GM12878 (cell line): ENCODE measurements around the gene CALHM2. TPM values are rescaled to one million over a fixed set of nuclear protein-coding genes. Genes with fewer than 3 reads are reported as not detected.
"Not testable (repeated sequence)": the region's sequence is repeated elsewhere in the genome, so short reads cannot be mapped to it uniquely, and the experiment has no call there.

Source experiments
- ATAC-seq: fragments of 200-7000 bp; cut with Tn5 transposase; 3 replicates; pipeline ENCODE4 v1.9.1; 2020; ENCODE audit warnings: mild to moderate bottlenecking, moderate library complexity
- BruUV-seq: library from RNA; stranded (reverse); fragments of 400-500 nt; replicated peaks from 2 replicates; lab custom pipeline; 2021; lab: Mats Ljungman, UMichigan
- CTCF ChIA-PET: fragments of 300-600 bp; sonication (Branson Sonifier 250); formaldehyde crosslinking; extraction: SDS; loops from one replicate; lab custom pipeline; 2021; ENCODE audit warnings: inconsistent platforms; lab: Yijun Ruan, JAX
- POLR2A ChIA-PET: fragments of 350-600 bp; formaldehyde crosslinking; extraction: SDS; loops from one replicate; lab custom pipeline; 2021; ENCODE audit warnings: inconsistent platforms; lab: Charles Lee
- RAD21 ChIA-PET: fragments of 300-600 bp; sonication (Branson Sonifier 250); formaldehyde crosslinking; loops from one replicate; lab custom pipeline; 2023; ENCODE audit warnings: antibody characterized with exemption; ENCODE audit not compliant: unreplicated experiment; lab: Charles Lee
- SMC1A ChIA-PET: fragments of 300-600 bp; sonication (Branson Sonifier 250); formaldehyde crosslinking; loops from one replicate; lab custom pipeline; 2023; ENCODE audit not compliant: unreplicated experiment, uncharacterized antibody; lab: Charles Lee
- DNase-seq: peaks from one replicate; pipeline ENCODE4 v3.0.0-alpha.2; 2011; ENCODE audit warnings: low read depth, low spot score
- FAIRE-seq: peaks from 3 replicates; lab custom pipeline; 2011; peaks lifted over from hg19 to GRCh38; lab: Jason Lieb, UNC
- H2AFZ ChIP-seq: 2 replicates; pipeline ENCODE4 v1.6.0; 2011; ENCODE audit warnings: low read depth, low read length, control low read depth; ENCODE audit not compliant: control insufficient read depth
- H3K27ac ChIP-seq: 2 replicates; pipeline ENCODE4 v1.5.1; 2011; ENCODE audit warnings: control low read depth; ENCODE audit not compliant: control insufficient read depth, insufficient read depth
- H3K27me3 ChIP-seq, 2 experiments: replicated peaks in 1 of 2; 2 replicates each; pipeline versions ENCODE4 v1.6.0 to v1.6.1; 2011; ENCODE audit warnings: low read length in 1 of 2; ENCODE audit not compliant: control insufficient read depth in 2 of 2, insufficient read depth in 2 of 2
- H3K36me3 ChIP-seq, 2 experiments: 2 replicates each; pipeline ENCODE4 v1.5.1; 2011; ENCODE audit warnings: low read length in 1 of 2; ENCODE audit not compliant: control insufficient read depth in 2 of 2, insufficient read depth in 2 of 2
- H3K4me1 ChIP-seq: 2 replicates; pipeline ENCODE4 v1.6.1; 2011; ENCODE audit warnings: mild to moderate bottlenecking, low read length, moderate library complexity, mixed read lengths; ENCODE audit not compliant: control insufficient read depth, insufficient read depth
- H3K4me2 ChIP-seq: 2 replicates; pipeline ENCODE4 v1.6.0; 2011; ENCODE audit warnings: control low read depth; ENCODE audit not compliant: control insufficient read depth, insufficient read depth
- H3K4me3 ChIP-seq: fragments of 200-600 bp; sonication (generic); 2 replicates; pipeline ENCODE4 v1.5.1; 2016
- H3K79me2 ChIP-seq: 2 replicates; pipeline ENCODE4 v1.6.0; 2011; ENCODE audit warnings: low read length; ENCODE audit not compliant: control insufficient read depth, insufficient read depth
- H3K9ac ChIP-seq: 2 replicates; pipeline ENCODE4 v1.8.0; 2011; ENCODE audit warnings: low read length, control low read depth, mixed read lengths; ENCODE audit not compliant: control insufficient read depth, insufficient read depth
- H3K9me3 ChIP-seq: replicated peaks from 3 replicates; pipeline ENCODE4 v1.5.1; 2011; ENCODE audit warnings: mild to moderate bottlenecking, low read length; ENCODE audit not compliant: control insufficient read depth, insufficient read depth
- H4K20me1 ChIP-seq: 2 replicates; pipeline ENCODE4 v1.6.0; 2011; ENCODE audit not compliant: control insufficient read depth, insufficient read depth
- WGBS: methylation state at CpG from one replicate; pipeline ENCODE4 v1.1.6; 2016; ENCODE audit warnings: low lambda C conversion rate; ENCODE audit not compliant: insufficient replicate concordance, insufficient coverage; ENCODE audit errors: missing lambda C conversion rate; 5-methylcytosine and 5-hydroxymethylcytosine counted together
- in situ Hi-C: fragments of 300-500 bp; cut with MboI; formaldehyde crosslinking; loops from 9 replicates; pipeline ENCODE4 v1.14.3; 2018; ENCODE audit warnings: mixed read lengths
- intact Hi-C: fragments of 100-400 bp; cut with micrococcal nuclease; formaldehyde crosslinking; loops from one replicate; pipeline ENCODE4 v1.14.2; 2022; ENCODE audit not compliant: unreplicated experiment
- polyA plus RNA-seq, 11 experiments: library from polyadenylated mRNA; depleted of rRNA in 4 of 11; unstranded in 6 of 11; stranded (reverse) in 5 of 11; fragments of >200 nt; fragmentation: Nextera tagmentation in 4 of 11; fragmentation: Illumina TruSeq in 1 of 11; extraction: Ambion mirVana in 4 of 11; extraction: Trizol in 1 of 11; gene quantifications; 1 replicate in 1 of 11; 2 replicates in 10 of 11; pipeline versions ENCODE4 v1.2.1 to v1.2.3, GENCODE V29; 2011 to 2016; ENCODE audit warnings: inconsistent platforms in 2 of 11, missing spikeins in 2 of 11, low read depth in 1 of 11
- total RNA-seq, 4 experiments: library from RNA; depleted of rRNA in 3 of 4; stranded (reverse); fragments of >200 nt in 3 of 4; fragmentation: Illumina TruSeq in 1 of 4; extraction: Trizol in 1 of 4; gene quantifications; 2 replicates each; pipeline versions ENCODE4 v1.2.1 to v1.2.3, GENCODE V29; 2013 to 2021
- TF ChIP-seq, protein P1 (sequence below): fragments of 450-650 bp; IDR thresholded peaks from 2 replicates; pipeline ENCODE4 v1.6.1; 2016; ENCODE audit warnings: mild to moderate bottlenecking

Gene CALHM2
- total and polyA plus RNA-seq, 10 of the 15 experiments (the other 5 are each of a cell fraction or from before 2014, with no cell fraction given): 0.60 to 23.7 (median 9.3) TPM

DNA sequence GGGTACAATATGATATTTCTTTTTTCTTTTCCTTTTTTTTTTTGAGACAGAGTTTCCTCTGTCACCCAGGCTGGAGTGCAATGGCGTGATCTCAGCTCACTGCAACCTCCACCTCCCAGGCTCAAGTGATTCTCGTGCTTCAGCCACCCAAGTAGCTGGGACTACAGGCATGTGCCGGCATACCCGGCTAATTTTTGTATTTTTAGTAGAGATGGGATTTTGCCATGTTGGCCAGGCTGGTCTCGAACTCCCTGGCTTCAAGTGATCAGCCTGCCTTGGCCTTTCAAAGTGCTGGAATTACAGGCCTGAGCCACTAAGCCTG is 35.1 kb downstream of the CALHM2 start:
- POLR2A ChIA-PET: interaction anchor here (0.7 to 1.0 kb wide), 2 partner anchors 60 to 67 kb away, joined by 3 read pairs; no protein-coding TSS in a partner anchor
- RAD21 ChIA-PET: interaction anchor here (1.0 to 7.6 kb wide), 10 partner anchors 10 to 269 kb away, joined by 3 to 66 read pairs (median 8); partner anchors contain the start of gene CALHM2
- CTCF ChIA-PET: interaction anchor here (0.7 to 8.0 kb wide), 21 partner anchors 10 to 269 kb away, joined by 3 to 195 read pairs (median 5); partner anchors contain the start of genes ATP5MK, CALHM1, CALHM2 and CALHM3
- in situ Hi-C loops (loop anchor here (5.0 kb wide), 1 partner anchor 60 kb away; the partner anchor contains the start of gene CALHM3), intact Hi-C loops (loop anchor here (1.0 to 10.0 kb wide), 2 partner anchors 68 to 178 kb away; no protein-coding TSS in a partner anchor)
- H2AFZ ChIP-seq, H3K79me2 ChIP-seq, H3K9me3 ChIP-seq, H3K4me3 ChIP-seq, FAIRE-seq, H3K27me3 ChIP-seq, H3K27ac ChIP-seq, H3K9ac ChIP-seq, H3K4me1 ChIP-seq, DNase-seq, H3K4me2 ChIP-seq, ATAC-seq, H4K20me1 ChIP-seq, BruUV-seq: not testable (repeated sequence)
- peaks cover 46 to 64% of the 10 kb centered on the region in 2 experiments for H3K36me3 ChIP-seq
- SMC1A ChIA-PET: interaction anchor here (0.6 to 5.3 kb wide), 17 partner anchors 9 to 1621 kb away, joined by 3 to 85 read pairs (median 6); partner anchors contain the start of genes ATP5MK, CALHM2, CALHM3 and PDCD11
- TF ChIP-seq, protein P1, sequence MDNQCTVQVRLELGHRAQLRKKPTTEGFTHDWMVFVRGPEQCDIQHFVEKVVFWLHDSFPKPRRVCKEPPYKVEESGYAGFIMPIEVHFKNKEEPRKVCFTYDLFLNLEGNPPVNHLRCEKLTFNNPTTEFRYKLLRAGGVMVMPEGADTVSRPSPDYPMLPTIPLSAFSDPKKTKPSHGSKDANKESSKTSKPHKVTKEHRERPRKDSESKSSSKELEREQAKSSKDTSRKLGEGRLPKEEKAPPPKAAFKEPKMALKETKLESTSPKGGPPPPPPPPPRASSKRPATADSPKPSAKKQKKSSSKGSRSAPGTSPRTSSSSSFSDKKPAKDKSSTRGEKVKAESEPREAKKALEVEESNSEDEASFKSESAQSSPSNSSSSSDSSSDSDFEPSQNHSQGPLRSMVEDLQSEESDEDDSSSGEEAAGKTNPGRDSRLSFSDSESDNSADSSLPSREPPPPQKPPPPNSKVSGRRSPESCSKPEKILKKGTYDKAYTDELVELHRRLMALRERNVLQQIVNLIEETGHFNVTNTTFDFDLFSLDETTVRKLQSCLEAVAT: 0 out of 2 replicates have a peak, but pooled peaks have one; percentile 19
- 98% methylated on average over 5 of the region's 5 CpGs for WGBS
